Measurements from ENCODE around the gene MYO15A. TPM values are rescaled to one million over a fixed set of nuclear protein-coding genes. Genes with fewer than 3 reads are reported as not detected.

MYO15A gene
- total RNA-seq, 1 donor from 2014 or later = 0.31 TPM

- H3K36me3 Mint-ChIP-seq (ENCODE audit: low read depth) = no peaks in the 10 kb centered on the region
- no peak for DNase-seq (ENCODE audit: low spot score)
- H3K9me3 Mint-ChIP-seq = no peaks in the 10 kb centered on the region
- no peak overlapping the region for H3K27ac Mint-ChIP-seq
- intact Hi-C loops (cut with micrococcal nuclease) = no loop called here
- peaks cover 5% of the 10 kb centered on the region for H3K4me1 Mint-ChIP-seq (ENCODE audit: low read depth)
- no peak overlapping the region for H3K4me3 Mint-ChIP-seq
- peaks cover 4% of the 10 kb centered on the region for H3K27me3 Mint-ChIP-seq (ENCODE audit: insufficient read depth)
Observed at GRCh38 chr17:18142417-18142816, 33.9 kb downstream of the MYO15A start.

- no peaks in the 10 kb centered on the region for H3K9me3 Mint-ChIP-seq
- H3K27ac Mint-ChIP-seq = no peak overlapping the region
- no peak overlapping the region for H3K4me3 Mint-ChIP-seq
- H3K4me1 Mint-ChIP-seq (ENCODE audit: low read depth) = peaks cover 5% of the 10 kb centered on the region
- intact Hi-C loops (cut with micrococcal nuclease) = no loop called here
- no peaks in the 10 kb centered on the region for H3K36me3 Mint-ChIP-seq (ENCODE audit: low read depth)
- H3K27me3 Mint-ChIP-seq (ENCODE audit: insufficient read depth) = peaks cover 4% of the 10 kb centered on the region
- DNase-seq (ENCODE audit: low spot score) = no peak
Observed at GRCh38 chr17:18143044-18143936, 34.7 kb downstream of the MYO15A start.

- no peak for DNase-seq (ENCODE audit: low spot score)
- no peaks in the 10 kb centered on the region for H3K36me3 Mint-ChIP-seq (ENCODE audit: low read depth)
- intact Hi-C loops (cut with micrococcal nuclease) = no loop called here
- peaks cover 5% of the 10 kb centered on the region for H3K4me1 Mint-ChIP-seq (ENCODE audit: low read depth)
- H3K9me3 Mint-ChIP-seq = no peaks in the 10 kb centered on the region
- H3K4me3 Mint-ChIP-seq = no peak overlapping the region
- peaks cover 6% of the 10 kb centered on the region for H3K27me3 Mint-ChIP-seq (ENCODE audit: insufficient read depth)
- H3K27ac Mint-ChIP-seq = no peak overlapping the region
Observed at GRCh38 chr17:18144261-18144660, 35.7 kb downstream of the MYO15A start.

- no peaks in the 10 kb centered on the region for H3K9me3 Mint-ChIP-seq
- H3K4me3 Mint-ChIP-seq = no peak overlapping the region
- no peak overlapping the region for H3K27ac Mint-ChIP-seq
- no peaks in the 10 kb centered on the region for H3K36me3 Mint-ChIP-seq (ENCODE audit: low read depth)
- no peak for DNase-seq (ENCODE audit: low spot score)
- H3K4me1 Mint-ChIP-seq (ENCODE audit: low read depth) = peaks cover 5% of the 10 kb centered on the region
- H3K27me3 Mint-ChIP-seq (ENCODE audit: insufficient read depth) = peaks cover 6% of the 10 kb centered on the region
- intact Hi-C loops (cut with micrococcal nuclease) = no loop called here
Observed at GRCh38 chr17:18144855-18145254, 36.3 kb downstream of the MYO15A start.

- H3K27me3 Mint-ChIP-seq (ENCODE audit: insufficient read depth) = peaks cover 6% of the 10 kb centered on the region
- H3K9me3 Mint-ChIP-seq = no peaks in the 10 kb centered on the region
- no peak overlapping the region for H3K4me3 Mint-ChIP-seq
- H3K36me3 Mint-ChIP-seq (ENCODE audit: low read depth) = no peaks in the 10 kb centered on the region
- peaks cover 5% of the 10 kb centered on the region for H3K4me1 Mint-ChIP-seq (ENCODE audit: low read depth)
- intact Hi-C loops (cut with micrococcal nuclease) = no loop called here
- no peak for DNase-seq (ENCODE audit: low spot score)
- H3K27ac Mint-ChIP-seq = no peak overlapping the region
Observed at GRCh38 chr17:18145811-18146210, 37.3 kb downstream of the MYO15A start.

GRCh38 chr17:18146259-18146658 is 37.7 kb downstream of the MYO15A start:
- H3K27me3 Mint-ChIP-seq (ENCODE audit: insufficient read depth) = peaks cover 6% of the 10 kb centered on the region
- no peak overlapping the region for H3K27ac Mint-ChIP-seq
- intact Hi-C loops (cut with micrococcal nuclease) = no loop called here
- no peak overlapping the region for H3K4me3 Mint-ChIP-seq
- no peaks in the 10 kb centered on the region for H3K36me3 Mint-ChIP-seq (ENCODE audit: low read depth)
- no peak for DNase-seq (ENCODE audit: low spot score)
- no peaks in the 10 kb centered on the region for H3K9me3 Mint-ChIP-seq
- peaks cover 2% of the 10 kb centered on the region for H3K4me1 Mint-ChIP-seq (ENCODE audit: low read depth)

- H3K27me3 Mint-ChIP-seq (ENCODE audit: insufficient read depth) = peaks cover 5% of the 10 kb centered on the region
- intact Hi-C loops (cut with micrococcal nuclease) = no loop called here
- H3K4me1 Mint-ChIP-seq (ENCODE audit: low read depth) = no peaks in the 10 kb centered on the region
- H3K36me3 Mint-ChIP-seq (ENCODE audit: low read depth) = no peaks in the 10 kb centered on the region
- no peak for DNase-seq (ENCODE audit: low spot score)
- H3K27ac Mint-ChIP-seq = no peak overlapping the region
- H3K4me3 Mint-ChIP-seq = no peak overlapping the region
- no peaks in the 10 kb centered on the region for H3K9me3 Mint-ChIP-seq
Observed at GRCh38 chr17:18146980-18147379, 38.4 kb downstream of the MYO15A start.

GRCh38 chr17:18148586-18148985 is 40.0 kb downstream of the MYO15A start:
- no peak for DNase-seq (ENCODE audit: low spot score)
- Mint-ChIP-seq H3K36me3 (ENCODE audit: low read depth) (no peaks in the 10 kb centered on the region), H3K4me3 (no peak overlapping the region), H3K4me1 (ENCODE audit: low read depth) (no peaks in the 10 kb centered on the region), H3K9me3 (no peaks in the 10 kb centered on the region), H3K27me3 (ENCODE audit: insufficient read depth) (peaks cover 5% of the 10 kb centered on the region), H3K27ac (no peak overlapping the region)
- intact Hi-C loops (cut with micrococcal nuclease) = no loop called here

GRCh38 chr17:18151290-18151689 is 42.7 kb downstream of the MYO15A start:
- no peaks in the 10 kb centered on the region for H3K9me3 Mint-ChIP-seq
- intact Hi-C loops (cut with micrococcal nuclease) = no loop called here
- peaks cover 5% of the 10 kb centered on the region for H3K27me3 Mint-ChIP-seq (ENCODE audit: insufficient read depth)
- no peak for DNase-seq (ENCODE audit: low spot score)
- no peak overlapping the region for H3K27ac Mint-ChIP-seq
- H3K4me3 Mint-ChIP-seq = no peak overlapping the region
- H3K36me3 Mint-ChIP-seq (ENCODE audit: low read depth) = no peaks in the 10 kb centered on the region
- H3K4me1 Mint-ChIP-seq (ENCODE audit: low read depth) = no peaks in the 10 kb centered on the region

GRCh38 chr17:18155179-18155578 is 46.6 kb downstream of the MYO15A start:
- no peak for DNase-seq (ENCODE audit: low spot score)
- Mint-ChIP-seq H3K4me3 (no peak overlapping the region), H3K27me3 (ENCODE audit: insufficient read depth) (peaks cover 2% of the 10 kb centered on the region), H3K9me3 (no peaks in the 10 kb centered on the region), H3K36me3 (ENCODE audit: low read depth) (no peaks in the 10 kb centered on the region), H3K4me1 (ENCODE audit: low read depth) (peaks cover 4% of the 10 kb centered on the region), H3K27ac (no peak overlapping the region)
- intact Hi-C loops (cut with micrococcal nuclease) = no loop called here

GRCh38 chr17:18156171-18156975 is 47.8 kb downstream of the MYO15A start:
- H3K27me3 Mint-ChIP-seq (ENCODE audit: insufficient read depth) = peaks cover 2% of the 10 kb centered on the region
- intact Hi-C loops (cut with micrococcal nuclease) = no loop called here
- H3K9me3 Mint-ChIP-seq = no peaks in the 10 kb centered on the region
- peaks cover 4% of the 10 kb centered on the region for H3K4me1 Mint-ChIP-seq (ENCODE audit: low read depth)
- H3K27ac Mint-ChIP-seq = no peak overlapping the region
- no peak overlapping the region for H3K4me3 Mint-ChIP-seq
- DNase-seq (ENCODE audit: low spot score) = no peak
- H3K36me3 Mint-ChIP-seq (ENCODE audit: low read depth) = no peaks in the 10 kb centered on the region

- Mint-ChIP-seq H3K9me3 (no peaks in the 10 kb centered on the region), H3K36me3 (ENCODE audit: low read depth) (no peaks in the 10 kb centered on the region), H3K4me3 (no peak overlapping the region), H3K4me1 (ENCODE audit: low read depth) (peaks cover 4% of the 10 kb centered on the region), H3K27me3 (ENCODE audit: insufficient read depth) (peaks cover 2% of the 10 kb centered on the region), H3K27ac (no peak overlapping the region)
- intact Hi-C loops (cut with micrococcal nuclease) = no loop called here
- DNase-seq (ENCODE audit: low spot score) = no peak
Observed at GRCh38 chr17:18156976-18157280, 48.4 kb downstream of the MYO15A start.

- Mint-ChIP-seq H3K4me3 (no peak overlapping the region), H3K27me3 (ENCODE audit: insufficient read depth) (peaks cover 2% of the 10 kb centered on the region), H3K9me3 (no peaks in the 10 kb centered on the region), H3K27ac (peak overlapping the region; percentile 79), H3K36me3 (ENCODE audit: low read depth) (no peaks in the 10 kb centered on the region), H3K4me1 (ENCODE audit: low read depth) (peaks cover 4% of the 10 kb centered on the region)
- DNase-seq (ENCODE audit: low spot score) = no peak
- intact Hi-C loops (cut with micrococcal nuclease) = no loop called here
Observed at GRCh38 chr17:18157354-18157985, 48.9 kb downstream of the MYO15A start.
